Measurements from ENCODE around the gene GAPDHS. TPM values are rescaled to one million over a fixed set of nuclear protein-coding genes. Genes with fewer than 3 reads are reported as not detected.

The GAPDHS gene
- total and polyA plus RNA-seq, 2 of the 13 experiments (the other 11 are each of a cell fraction or from before 2014, with no cell fraction given) = not detected

GRCh38 chr19:35555301-35556005 lies 22.2 kb downstream of the GAPDHS start (continued):
- no peak for TF ChIP-seq FOXA3 (CRISPR knock-in tag; IDR thresholded peaks at IDR 0.05)
- TF ChIP-seq IRF2 (CRISPR knock-in tag; IDR thresholded peaks at IDR 0.05) = no peak
- peak; percentile 35; the same call in 1 of the 2 replicates for TF ChIP-seq TFDP1 (CRISPR knock-in tag; IDR thresholded peaks at IDR 0.05; ENCODE audit: borderline replicate concordance)
- TF ChIP-seq MAZ (IDR thresholded peaks at IDR 0.05; ENCODE audit: borderline replicate concordance, low read depth, low read length) = no peak
- TF ChIP-seq MAZ (CRISPR knock-in tag; IDR thresholded peaks at IDR 0.05; ENCODE audit: low read depth) = no peak
- TF ChIP-seq FOXK2 (IDR thresholded peaks at IDR 0.05) = no peak
- no peak for TF ChIP-seq NFYC (CRISPR knock-in tag; IDR thresholded peaks at IDR 0.05)
- no peak for TF ChIP-seq ZKSCAN5 (CRISPR knock-in tag; IDR thresholded peaks at IDR 0.05)
- TF ChIP-seq ZNF687 (CRISPR knock-in tag; IDR thresholded peaks at IDR 0.05) = peak; percentile 41; the same call in 1 of the 2 replicates
- no peak for TF ChIP-seq FOXP1 (IDR thresholded peaks at IDR 0.05)
- no peak for TF ChIP-seq FOXP1 (CRISPR knock-in tag; IDR thresholded peaks at IDR 0.05)
- TF ChIP-seq ZNF142 (CRISPR knock-in tag; IDR thresholded peaks at IDR 0.05) = no peak
- no peak for TF ChIP-seq ZNF724P (CRISPR knock-in tag; IDR thresholded peaks at IDR 0.05; ENCODE audit: borderline replicate concordance)
- no peak for TF ChIP-seq TARDBP (CRISPR knock-in tag; IDR thresholded peaks at IDR 0.05)
- TF ChIP-seq ATF4 (CRISPR knock-in tag; IDR thresholded peaks at IDR 0.05) = 0 out of 4 replicates have a peak, but pooled peaks of 1 of the 2 experiments have one; percentile 18
- no peak for TF ChIP-seq NR2C2 (CRISPR knock-in tag; IDR thresholded peaks at IDR 0.05; ENCODE audit: borderline replicate concordance)
- no peak for TF ChIP-seq ZFP36L2 (CRISPR knock-in tag; IDR thresholded peaks at IDR 0.05)
